Lower leg skin (tissue), 3 donors: ENCODE data around the gene GPR39.

ENCODE experiments used
- CTCF ChIP-seq, 3 donors: fragments of 450-650 bp; IDR thresholded peaks; one replicate each; pipeline ENCODE4 v1.5.1; 2016; ENCODE audit warnings: antibody characterized with exemption in 3 of 3, mild to moderate bottlenecking in 3 of 3, moderate library complexity in 2 of 3
- POLR2A ChIP-seq, 2 donors: fragments of 450-650 bp; IDR thresholded peaks; one replicate each; pipeline ENCODE4 v1.6.1; 2016 to 2017; ENCODE audit warnings: antibody characterized with exemption in 2 of 2, mild to moderate bottlenecking in 1 of 2, moderate library complexity in 1 of 2

GRCh38 chr2:132595693-132596092 lies 179.1 kb downstream of the GPR39 start:
- TF ChIP-seq CTCF (IDR thresholded peaks at IDR 0.05) = no peak
- TF ChIP-seq POLR2A (IDR thresholded peaks at IDR 0.05) = no peak
